ENCODE data around the gene BRICD5. TPM values are rescaled to one million over a fixed set of nuclear protein-coding genes. Genes with fewer than 3 reads are reported as not detected.

BRICD5 gene
- total and polyA plus RNA-seq, 5 donors from 2014 or later: 0.08 to 10.9 (median 0.33) TPM; not detected in 2

Other genes starting within 250 kb of the BRICD5 start
- gene RPS2, start 246.0 kb downstream of the BRICD5 start, total RNA-seq: 2,223 TPM
- gene RPS2, start 246.0 kb downstream of the BRICD5 start, polyA plus RNA-seq: 1,000 to 10,000 TPM; 4,615 to 6,441 (median 5,598) TPM
- gene RNF151, start 244.0 kb downstream of the BRICD5 start, total RNA-seq: not detected
- gene RNF151, start 244.0 kb downstream of the BRICD5 start, polyA plus RNA-seq: not detected
- 25.3 TPM for gene TBL3, start 238.8 kb downstream of the BRICD5 start, total RNA-seq
- 10 to 100 TPM; 48.0 to 60.0 (median 53.9) TPM for gene TBL3, start 238.8 kb downstream of the BRICD5 start, polyA plus RNA-seq
- 0.47 TPM for gene NOXO1, start 229.4 kb downstream of the BRICD5 start, total RNA-seq
- under 1 TPM in 2 of 4 donors, not detected in 2; 0.16 to 0.35 TPM for gene NOXO1, start 229.4 kb downstream of the BRICD5 start, polyA plus RNA-seq
- 18.4 TPM for gene GFER, start 226.7 kb downstream of the BRICD5 start, total RNA-seq
- 10 to 100 TPM; 30.5 to 45.5 (median 36.5) TPM for gene GFER, start 226.7 kb downstream of the BRICD5 start, polyA plus RNA-seq
- 3.2 TPM for gene SYNGR3, start 220.9 kb downstream of the BRICD5 start, total RNA-seq
- 1 to 10 TPM in 2 of 4 donors, under 1 TPM in 1, not detected in 1; 0.82 to 1.8 (median 1.1) TPM for gene SYNGR3, start 220.9 kb downstream of the BRICD5 start, polyA plus RNA-seq
- 48.2 TPM for gene ZNF598, start 201.0 kb downstream of the BRICD5 start, total RNA-seq
- 1 to 10 TPM; 1.8 to 3.1 (median 2.9) TPM for gene ZNF598, start 201.0 kb downstream of the BRICD5 start, polyA plus RNA-seq
- gene NPW, start 191.1 kb downstream of the BRICD5 start, total RNA-seq: not detected
- gene NPW, start 191.1 kb downstream of the BRICD5 start, polyA plus RNA-seq: not detected
- gene NHERF2, start 184.0 kb downstream of the BRICD5 start, total RNA-seq: 1.5 TPM
- under 1 TPM; 0.09 to 0.86 (median 0.21) TPM for gene NHERF2, start 184.0 kb downstream of the BRICD5 start, polyA plus RNA-seq
- 15.0 TPM for gene NTHL1, start 163.0 kb downstream of the BRICD5 start, total RNA-seq
- 10 to 100 TPM; 24.7 to 52.7 (median 38.4) TPM for gene NTHL1, start 163.0 kb downstream of the BRICD5 start, polyA plus RNA-seq
- gene TSC2, start 162.9 kb downstream of the BRICD5 start, total RNA-seq: 133 TPM
- gene TSC2, start 162.9 kb downstream of the BRICD5 start, polyA plus RNA-seq: 10 to 100 TPM; 22.7 to 26.6 (median 26.4) TPM
- gene PKD1, start 75.0 kb downstream of the BRICD5 start, total RNA-seq: 86.1 TPM
- gene PKD1, start 75.0 kb downstream of the BRICD5 start, polyA plus RNA-seq: 1 to 10 TPM; 1.4 to 4.4 (median 2.6) TPM
- gene RAB26, start 62.2 kb downstream of the BRICD5 start, total RNA-seq: not detected
- gene RAB26, start 62.2 kb downstream of the BRICD5 start, polyA plus RNA-seq: 1 to 10 TPM in 2 of 4 donors, under 1 TPM in 2; 0.38 to 1.2 (median 0.93) TPM
- gene TRAF7, start 55.1 kb downstream of the BRICD5 start, total RNA-seq: 33.4 TPM
- 1 to 10 TPM; 4.0 to 7.3 (median 4.8) TPM for gene TRAF7, start 55.1 kb downstream of the BRICD5 start, polyA plus RNA-seq
- not detected for gene CASKIN1, start 14.3 kb downstream of the BRICD5 start, total RNA-seq
- gene CASKIN1, start 14.3 kb downstream of the BRICD5 start, polyA plus RNA-seq: not detected
- 23.5 TPM for gene MLST8, start 5.4 kb downstream of the BRICD5 start, total RNA-seq
- gene MLST8, start 5.4 kb downstream of the BRICD5 start, polyA plus RNA-seq: 10 to 100 TPM; 20.9 to 31.1 (median 24.3) TPM
- 14.2 TPM for gene PGP, start 4.0 kb upstream of the BRICD5 start, total RNA-seq
- gene PGP, start 4.0 kb upstream of the BRICD5 start, polyA plus RNA-seq: 10 to 100 TPM in 2 of 4 donors, 1 to 10 TPM in 2; 6.1 to 13.4 (median 8.8) TPM
- 38.7 TPM for gene E4F1, start 12.7 kb upstream of the BRICD5 start, total RNA-seq
- gene E4F1, start 12.7 kb upstream of the BRICD5 start, polyA plus RNA-seq: 10 to 100 TPM; 11.6 to 15.7 (median 14.4) TPM
- 0.37 TPM for gene DNASE1L2, start 25.6 kb upstream of the BRICD5 start, total RNA-seq
- not detected for gene DNASE1L2, start 25.6 kb upstream of the BRICD5 start, polyA plus RNA-seq
- gene ECI1, start 40.7 kb upstream of the BRICD5 start, total RNA-seq: 23.4 TPM
- gene ECI1, start 40.7 kb upstream of the BRICD5 start, polyA plus RNA-seq: 10 to 100 TPM; 49.0 to 62.8 (median 56.2) TPM
- 189 TPM for gene RNPS1, start 57.3 kb upstream of the BRICD5 start, total RNA-seq
- gene RNPS1, start 57.3 kb upstream of the BRICD5 start, polyA plus RNA-seq: 100 to 1,000 TPM; 189 to 230 (median 218) TPM
- gene ABCA3, start 129.9 kb upstream of the BRICD5 start, total RNA-seq: 5.1 TPM
- gene ABCA3, start 129.9 kb upstream of the BRICD5 start, polyA plus RNA-seq: 1 to 10 TPM; 1.1 to 2.2 (median 2.0) TPM
- gene CCNF, start 218.6 kb upstream of the BRICD5 start, total RNA-seq: 6.8 TPM
- 1 to 10 TPM; 3.3 to 6.9 (median 5.8) TPM for gene CCNF, start 218.6 kb upstream of the BRICD5 start, polyA plus RNA-seq
- gene TEDC2, start 249.2 kb upstream of the BRICD5 start, total RNA-seq: not detected
- gene TEDC2, start 249.2 kb upstream of the BRICD5 start, polyA plus RNA-seq: 1 to 10 TPM in 1 of 4 donors, under 1 TPM in 2, not detected in 1; 0.41 to 1.4 (median 0.67) TPM